ENCODE measurements around the gene MPZL2.

DNA sequence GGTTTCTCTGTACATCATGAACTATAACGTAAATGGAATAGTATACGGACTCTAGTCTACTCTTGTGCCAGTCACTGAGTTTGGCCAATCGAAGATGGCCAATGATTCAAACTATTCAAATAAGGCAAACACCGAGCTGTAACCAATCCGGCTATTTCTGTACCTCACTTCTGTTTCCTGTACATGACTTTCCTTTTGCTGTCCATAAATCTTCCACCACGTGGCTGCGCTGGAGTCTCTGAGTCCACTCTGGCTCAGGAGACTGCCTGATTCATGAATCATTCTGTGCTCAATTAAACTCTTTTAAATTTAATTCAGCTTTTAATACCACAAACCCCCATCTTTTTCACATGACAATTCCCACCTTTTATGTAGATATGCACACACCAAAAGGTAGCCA is 37.8 kb downstream of the MPZL2 start:
- TF ChIP-seq ZNF274 (IDR thresholded peaks at IDR 0.05; ENCODE audit: low read depth, low read length), result no peak
- no peak for TF ChIP-seq YY1 (IDR thresholded peaks at IDR 0.05; ENCODE audit: insufficient read depth, insufficient read length)
- no peak for TF ChIP-seq SUZ12 (IDR thresholded peaks at IDR 0.05; ENCODE audit: extremely low read depth, insufficient read depth, insufficient read length)
